H9 (cell line): ENCODE measurements around the gene OXTR. TPM values are rescaled to one million over a fixed set of nuclear protein-coding genes. Genes with fewer than 3 reads are reported as not detected.
A peak's percentile ranks its signal among the peaks of the same experiment; 100 is the strongest.

ENCODE experiments used
- DNase-seq: peaks from one replicate; pipeline ENCODE4 v3.0.0-alpha.2; 2017
- H2AFZ ChIP-seq: one replicate; pipeline ENCODE4 v1.6.1; 2013; ENCODE audit warnings: mild to moderate bottlenecking, low read length, control low read depth, moderate library complexity
- H2AK5ac ChIP-seq: 2 replicates; pipeline ENCODE4 v1.6.1; 2013; ENCODE audit warnings: low read length, control low read depth, mixed read lengths; ENCODE audit not compliant: insufficient read length
- H2BK120ac ChIP-seq: one replicate; pipeline ENCODE4 v1.6.1; 2013; ENCODE audit warnings: low read depth, mild to moderate bottlenecking, low read length, control low read depth, inconsistent platforms; ENCODE audit not compliant: poor library complexity, severe bottlenecking
- H2BK12ac ChIP-seq: 2 replicates; pipeline ENCODE4 v1.6.1; 2013; ENCODE audit warnings: low read length, control low read depth, mixed read lengths, low read depth; ENCODE audit not compliant: insufficient read length
- H2BK15ac ChIP-seq: 2 replicates; pipeline ENCODE4 v1.6.1; 2013; ENCODE audit warnings: low read depth, low read length, control low read depth
- H2BK20ac ChIP-seq: one replicate; pipeline ENCODE4 v1.6.1; 2013; ENCODE audit warnings: low read depth, mild to moderate bottlenecking, low read length, control low read depth, inconsistent platforms; ENCODE audit not compliant: poor library complexity, severe bottlenecking
- H2BK5ac ChIP-seq: 2 replicates; pipeline ENCODE4 v1.6.1; 2013; ENCODE audit warnings: low read length, control low read depth, mixed read lengths; ENCODE audit not compliant: insufficient read length
- H3K14ac ChIP-seq: 2 replicates; pipeline ENCODE4 v1.6.1; 2013; ENCODE audit warnings: low read length, control low read depth; ENCODE audit not compliant: insufficient read depth
- H3K18ac ChIP-seq: 2 replicates; pipeline ENCODE4 v1.6.1; 2013; ENCODE audit warnings: low read depth, mild to moderate bottlenecking, mixed read lengths, low read length, control low read depth; ENCODE audit not compliant: insufficient read length
- H3K23ac ChIP-seq: 2 replicates; pipeline ENCODE4 v1.6.1; 2013; ENCODE audit warnings: low read length, control low read depth, mixed read lengths, low read depth; ENCODE audit not compliant: insufficient read length
- H3K23me2 ChIP-seq: 2 replicates; pipeline ENCODE4 v1.6.1; 2013; ENCODE audit warnings: low read depth, mild to moderate bottlenecking, mixed read lengths, low read length, control low read depth; ENCODE audit not compliant: insufficient read length, poor library complexity, severe bottlenecking
- H3K27ac ChIP-seq: 2 replicates; pipeline ENCODE4 v1.5.1; 2013; ENCODE audit warnings: low read length, control low read depth, mixed read lengths, low read depth; ENCODE audit not compliant: insufficient read length
- H3K27me3 ChIP-seq: 2 replicates; pipeline ENCODE4 v1.6.1; 2013; ENCODE audit warnings: low read length, control low read depth, inconsistent platforms; ENCODE audit not compliant: insufficient read depth
- H3K4ac ChIP-seq: 2 replicates; pipeline ENCODE4 v1.6.1; 2013; ENCODE audit warnings: low read depth, mild to moderate bottlenecking, control low read depth, inconsistent platforms, low read length, moderate library complexity
- H3K4me1 ChIP-seq: 2 replicates; pipeline ENCODE4 v1.6.1; 2013; ENCODE audit warnings: low read length, control low read depth, inconsistent platforms; ENCODE audit not compliant: insufficient read depth
- H3K4me2 ChIP-seq: 2 replicates; pipeline ENCODE4 v1.6.1; 2013; ENCODE audit warnings: low read length, control low read depth, mixed read lengths; ENCODE audit not compliant: insufficient read length, insufficient read depth
- H3K56ac ChIP-seq: 2 replicates; pipeline ENCODE4 v1.6.1; 2013; ENCODE audit warnings: low read depth, mild to moderate bottlenecking, mixed read lengths, low read length, control low read depth; ENCODE audit not compliant: insufficient read length
- H3K79me1 ChIP-seq: 2 replicates; pipeline ENCODE4 v1.6.1; 2013; ENCODE audit warnings: low read depth, mild to moderate bottlenecking, moderate library complexity, low read length, control low read depth, inconsistent platforms; ENCODE audit not compliant: insufficient read depth, poor library complexity, severe bottlenecking
- H3K79me2 ChIP-seq: 2 replicates; pipeline ENCODE4 v1.6.1; 2013; ENCODE audit warnings: low read length, control low read depth, inconsistent platforms; ENCODE audit not compliant: insufficient read depth
- H3K9ac ChIP-seq: 2 replicates; pipeline ENCODE4 v1.6.1; 2013; ENCODE audit warnings: low read length, control low read depth, mixed read lengths; ENCODE audit not compliant: insufficient read length; ENCODE audit errors: extremely low read depth
- H3K9me3 ChIP-seq: one replicate; pipeline ENCODE4 v1.6.1; 2013; ENCODE audit warnings: low read depth, low read length, inconsistent platforms; ENCODE audit not compliant: control insufficient read depth
- H3T11ph ChIP-seq: one replicate; pipeline ENCODE4 v1.6.1; 2013; ENCODE audit warnings: mild to moderate bottlenecking, low read length, control low read depth, inconsistent platforms
- H4K20me1 ChIP-seq: one replicate; pipeline ENCODE4 v1.6.1; 2013; ENCODE audit not compliant: control insufficient read depth, insufficient read length, insufficient read depth
- H4K5ac ChIP-seq: 2 replicates; pipeline ENCODE4 v1.6.1; 2013; ENCODE audit warnings: low read depth, mild to moderate bottlenecking, mixed read lengths, low read length, control low read depth; ENCODE audit not compliant: insufficient read length
- H4K8ac ChIP-seq: replicated peaks from 2 replicates; pipeline ENCODE4 v1.6.1; 2013; ENCODE audit warnings: low read length, control low read depth, mixed read lengths, low read depth; ENCODE audit not compliant: insufficient read length
- H4K91ac ChIP-seq: 2 replicates; pipeline ENCODE4 v1.6.1; 2013; ENCODE audit warnings: low read depth, mild to moderate bottlenecking, moderate library complexity, mixed read lengths, low read length, control low read depth; ENCODE audit not compliant: insufficient read length
- H3K27ac Mint-ChIP-seq, 3 experiments: 2 replicates in 2 of 3; 3 replicates in 1 of 3; pipeline ENCODE4 v1.8.0; 2020 to 2021; ENCODE audit warnings: mixed read lengths in 3 of 3, mild to moderate bottlenecking in 1 of 3, moderate library complexity in 1 of 3
- H3K27me3 Mint-ChIP-seq: 2 replicates; pipeline ENCODE4 v1.8.0; 2021; ENCODE audit warnings: low read depth, mild to moderate bottlenecking, moderate library complexity, mixed read lengths
- H3K36me3 Mint-ChIP-seq, 3 experiments: 2 replicates in 2 of 3; 3 replicates in 1 of 3; pipeline ENCODE4 v1.8.0; 2020 to 2021; ENCODE audit warnings: low read depth in 3 of 3, mixed read lengths in 3 of 3; ENCODE audit not compliant: insufficient read depth in 1 of 3
- H3K4me1 Mint-ChIP-seq, 2 experiments: 2 replicates each; pipeline ENCODE4 v1.8.0; 2020; ENCODE audit warnings: mixed read lengths in 2 of 2
- H3K4me3 Mint-ChIP-seq, 2 experiments: 2 replicates in 1 of 2; 3 replicates in 1 of 2; pipeline ENCODE4 v1.8.0; 2020 to 2021; ENCODE audit warnings: mild to moderate bottlenecking in 2 of 2, mixed read lengths in 2 of 2, moderate library complexity in 1 of 2
- H3K9me3 Mint-ChIP-seq, 2 experiments: 2 replicates in 1 of 2; 3 replicates in 1 of 2; pipeline ENCODE4 v1.8.0; 2020; ENCODE audit warnings: mild to moderate bottlenecking in 2 of 2, mixed read lengths in 2 of 2, moderate library complexity in 1 of 2
- WGBS: extraction: QIAGEN DNeasy Blood & Tissue Kit; methylation state at CpG from one replicate; pipeline ENCODE4 v1.1.7; 2013; ENCODE audit warnings: missing lambda C conversion rate, low lambda C conversion rate, mixed read lengths; ENCODE audit not compliant: insufficient read length; ENCODE audit errors: extremely low coverage; 5-methylcytosine and 5-hydroxymethylcytosine counted together
- total RNA-seq: library from RNA; stranded (reverse); gene quantifications from 2 replicates; pipeline ENCODE4 v1.2.1, GENCODE V29; 2021
- TF ChIP-seq, protein P1 (sequence below): fragments of 200-600 bp; sonication (generic); conservative IDR thresholded peaks from 3 replicates; pipeline ENCODE4 v1.8.0; 2021; ENCODE audit warnings: antibody characterized with exemption, mild to moderate bottlenecking

The OXTR gene
- total RNA-seq, 1 experiment from 2014 or later: 1.7 TPM

DNA sequence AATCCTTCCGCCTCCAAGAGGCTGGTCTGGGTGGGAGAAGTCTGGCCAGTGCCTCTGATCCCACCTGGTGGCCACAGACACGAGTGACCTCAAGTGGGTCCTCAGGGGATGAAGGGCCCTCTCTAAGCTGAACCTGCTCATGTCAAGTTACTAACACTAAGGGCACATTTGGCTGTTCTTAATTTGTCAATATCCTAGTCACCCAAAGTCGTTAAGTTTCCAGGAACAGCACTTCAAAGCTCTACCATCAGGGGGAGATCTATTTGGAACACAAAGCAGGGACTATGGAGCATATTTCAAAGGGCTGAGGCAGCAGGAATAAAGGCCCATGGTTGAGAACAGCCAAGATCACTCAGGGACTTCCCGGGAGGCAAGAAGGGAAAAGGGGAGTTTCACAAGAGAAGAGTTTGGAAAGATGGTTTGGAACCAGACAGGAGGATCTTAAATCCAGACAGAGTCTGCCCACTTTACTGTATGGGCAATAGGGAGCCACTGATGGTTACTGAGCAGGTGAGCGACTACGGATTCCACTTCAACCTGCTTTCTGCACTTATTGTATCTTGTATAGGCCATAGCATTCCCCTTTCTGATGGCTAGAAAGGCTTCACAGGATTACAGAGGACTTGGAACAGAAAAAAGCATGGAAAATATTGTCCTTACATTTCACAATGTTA, 13.7 kb downstream of the OXTR start:
- Histone ChIP-seq H3K18ac (no peak overlapping the region), H3K23me2 (no peaks in the 10 kb centered on the region), H4K20me1 (no peaks in the 10 kb centered on the region), H3K27ac (no peak overlapping the region), H3K9me3 (no peaks in the 10 kb centered on the region), H2AK5ac (no peak overlapping the region), H2BK15ac (no peak overlapping the region), H2BK20ac (no peak overlapping the region), H2BK120ac (no peak overlapping the region), H3K27me3 (no peaks in the 10 kb centered on the region), H3K4me1 (no peaks in the 10 kb centered on the region), H4K5ac (no peak overlapping the region), H3K4ac (no peak overlapping the region), H3K9ac (no peak overlapping the region), H2BK5ac (no peak overlapping the region), H2BK12ac (no peak overlapping the region), H4K91ac (no peak overlapping the region), H3T11ph (no peak overlapping the region), H3K14ac (no peak overlapping the region), H3K4me2 (no peak overlapping the region), H3K23ac (no peak overlapping the region), H3K79me1 (no peaks in the 10 kb centered on the region), H3K79me2 (no peaks in the 10 kb centered on the region), H2AFZ (no peak overlapping the region), H4K8ac (no peak overlapping the region), H3K56ac (no peak overlapping the region)
- Mint-ChIP-seq H3K4me1 (peaks cover 3 to 7% of the 10 kb centered on the region in 2 experiments), H3K4me3 (no peak overlapping the region), H3K36me3 (no peaks in the 10 kb centered on the region), H3K27me3 (peaks cover 26% of the 10 kb centered on the region), H3K9me3 (no peaks in the 10 kb centered on the region; a peak in 1 of 5 replicates), H3K27ac (no peak overlapping the region)
- WGBS: no CpG with 5 or more reads among the region's 6 CpGs
- TF ChIP-seq, protein P1, sequence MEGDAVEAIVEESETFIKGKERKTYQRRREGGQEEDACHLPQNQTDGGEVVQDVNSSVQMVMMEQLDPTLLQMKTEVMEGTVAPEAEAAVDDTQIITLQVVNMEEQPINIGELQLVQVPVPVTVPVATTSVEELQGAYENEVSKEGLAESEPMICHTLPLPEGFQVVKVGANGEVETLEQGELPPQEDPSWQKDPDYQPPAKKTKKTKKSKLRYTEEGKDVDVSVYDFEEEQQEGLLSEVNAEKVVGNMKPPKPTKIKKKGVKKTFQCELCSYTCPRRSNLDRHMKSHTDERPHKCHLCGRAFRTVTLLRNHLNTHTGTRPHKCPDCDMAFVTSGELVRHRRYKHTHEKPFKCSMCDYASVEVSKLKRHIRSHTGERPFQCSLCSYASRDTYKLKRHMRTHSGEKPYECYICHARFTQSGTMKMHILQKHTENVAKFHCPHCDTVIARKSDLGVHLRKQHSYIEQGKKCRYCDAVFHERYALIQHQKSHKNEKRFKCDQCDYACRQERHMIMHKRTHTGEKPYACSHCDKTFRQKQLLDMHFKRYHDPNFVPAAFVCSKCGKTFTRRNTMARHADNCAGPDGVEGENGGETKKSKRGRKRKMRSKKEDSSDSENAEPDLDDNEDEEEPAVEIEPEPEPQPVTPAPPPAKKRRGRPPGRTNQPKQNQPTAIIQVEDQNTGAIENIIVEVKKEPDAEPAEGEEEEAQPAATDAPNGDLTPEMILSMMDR: peak; percentile 65
- no peak for DNase-seq
